A549 (cell line): Measurements from ENCODE around the gene HIGD1B. TPM values are rescaled to one million over a fixed set of nuclear protein-coding genes. Genes with fewer than 3 reads are reported as not detected.

Experiments used
- ATAC-seq, 2 experiments: fragments of 200-7000 bp in 1 of 2; fragments of >200 bp in 1 of 2; cut with Nextera tagmentation in 1 of 2; cut with Tn5 transposase in 1 of 2; 3 replicates each; pipeline versions ENCODE4 v1.8.0 to v1.9.1; 2018 to 2020; ENCODE audit warnings: mild to moderate bottlenecking in 1 of 2, moderate library complexity in 1 of 2
- CTCF ChIA-PET: fragments of 300-600 bp; sonication (Branson Sonifier 250); formaldehyde crosslinking; extraction: SDS; loops from one replicate; lab custom pipeline; 2021; ENCODE audit warnings: antibody characterized with exemption, inconsistent platforms; lab: Yijun Ruan, JAX
- POLR2A ChIA-PET: fragments of 350-600 bp; formaldehyde crosslinking; extraction: SDS; loops from one replicate; lab custom pipeline; 2021; ENCODE audit warnings: antibody characterized with exemption, inconsistent platforms; lab: Yijun Ruan, JAX
- DNase-seq, 2 experiments: peaks; one replicate each; pipeline versions ENCODE4 v3.0.0 to v3.0.0-alpha.2; 2011 to 2016; ENCODE audit warnings: low read depth in 1 of 2, low spot score in 1 of 2
- FAIRE-seq: peaks from 2 replicates; lab custom pipeline; 2011; peaks lifted over from hg19 to GRCh38; lab: Jason Lieb, UNC
- H3K27ac ChIP-seq, 2 experiments: fragments of >200 bp; sonication (Bioruptor Twin); formaldehyde crosslinking; 3 replicates each; pipeline ENCODE4 v1.5.1; 2016 to 2017
- H3K4me1 ChIP-seq: fragments of >200 bp; sonication (Bioruptor Twin); formaldehyde crosslinking; 3 replicates; pipeline ENCODE4 v1.6.1; 2016
- H3K4me2 ChIP-seq: fragments of >200 bp; sonication (Bioruptor Twin); formaldehyde crosslinking; 3 replicates; pipeline ENCODE4 v1.6.1; 2016
- H3K4me3 ChIP-seq: fragments of >200 bp; sonication (Bioruptor Twin); formaldehyde crosslinking; 3 replicates; pipeline ENCODE4 v1.5.1; 2016
- H3K9me3 ChIP-seq: fragments of >200 bp; sonication (Bioruptor Twin); formaldehyde crosslinking; 3 replicates; pipeline ENCODE4 v1.6.1; 2016
- BHLHE40 ChIP-seq: IDR thresholded peaks from 2 replicates; pipeline ENCODE4 v1.6.1; 2012; ENCODE audit warnings: low read depth, low read length, inconsistent platforms
- CHD2 ChIP-seq: fragments of 150-350 bp; IDR thresholded peaks from 2 replicates; pipeline ENCODE4 v1.6.1; 2014; ENCODE audit warnings: low read length; ENCODE audit not compliant: partially characterized antibody
- EP300 ChIP-seq, 2 experiments: fragments of >200 bp; sonication (Bioruptor Twin); formaldehyde crosslinking; IDR thresholded peaks; 2 replicates in 1 of 2; 3 replicates in 1 of 2; pipeline ENCODE4 v1.6.1; 2016 to 2017
- ESRRA ChIP-seq: fragments of 150-350 bp; IDR thresholded peaks from 2 replicates; pipeline ENCODE4 v1.6.1; 2014; ENCODE audit warnings: mild to moderate bottlenecking, low read length, borderline replicate concordance
- FOSL2 ChIP-seq, 2 experiments: fragments of 450-650 bp in 1 of 2; fragments of >200 bp in 1 of 2; sonication (Bioruptor Twin) in 1 of 2; formaldehyde crosslinking; IDR thresholded peaks; 2 replicates each; pipeline versions ENCODE4 v1.5.0 to v1.6.1; 2016 to 2020; ENCODE audit warnings: mild to moderate bottlenecking in 1 of 2, moderate library complexity in 1 of 2
- HEYL ChIP-seq: fragments of 250-450 bp; sonication (Bioruptor Pico); IDR thresholded peaks from 2 replicates; pipeline ENCODE4 v1.8.0; 2021; ENCODE audit warnings: mild to moderate bottlenecking, moderate library complexity
- HOXA7 ChIP-seq: fragments of 250-450 bp; sonication (Bioruptor Pico); IDR thresholded peaks from 2 replicates; pipeline ENCODE4 v1.5.0; 2020; ENCODE audit warnings: mild to moderate bottlenecking, moderate library complexity
- HOXB13 ChIP-seq: fragments of 250-450 bp; sonication (Bioruptor Pico); IDR thresholded peaks from 2 replicates; pipeline ENCODE4 v1.5.0; 2020; ENCODE audit warnings: low read depth, mild to moderate bottlenecking, moderate library complexity
- KDM1A ChIP-seq: fragments of 200-600 bp; sonication (generic); IDR thresholded peaks from 2 replicates; pipeline ENCODE4 v1.6.1; 2016; ENCODE audit warnings: low read depth, mild to moderate bottlenecking
- KDM5A ChIP-seq: fragments of 200-600 bp; sonication (generic); IDR thresholded peaks from 2 replicates; pipeline ENCODE4 v1.6.1; 2016; ENCODE audit warnings: antibody characterized with exemption, mild to moderate bottlenecking
- MAFK ChIP-seq: fragments of 450-650 bp; IDR thresholded peaks from 2 replicates; pipeline ENCODE4 v1.6.1; 2014; ENCODE audit not compliant: partially characterized antibody
- MAZ ChIP-seq: fragments of 150-350 bp; IDR thresholded peaks from 2 replicates; pipeline ENCODE4 v1.6.1; 2014; ENCODE audit warnings: antibody characterized with exemption, low read depth, low read length, borderline replicate concordance
- MYC ChIP-seq: IDR thresholded peaks from 2 replicates; pipeline ENCODE4 v1.6.1; 2012; ENCODE audit warnings: mild to moderate bottlenecking, inconsistent platforms, low read length, improper control_type of control experiment, borderline replicate concordance
- NFE2L2 ChIP-seq: fragments of 150-350 bp; conservative IDR thresholded peaks from 2 replicates; pipeline ENCODE4 v1.6.1; 2014; ENCODE audit warnings: low read length
- PHF8 ChIP-seq: fragments of 200-600 bp; sonication (generic); IDR thresholded peaks from 2 replicates; pipeline ENCODE4 v1.6.1; 2016; ENCODE audit warnings: low read depth, mild to moderate bottlenecking, antibody characterized with exemption, moderate library complexity, borderline replicate concordance
- POLR2A ChIP-seq: IDR thresholded peaks from 2 replicates; pipeline ENCODE4 v1.6.1; 2012; ENCODE audit warnings: mild to moderate bottlenecking, low read length
- RAD21 ChIP-seq, 2 experiments: fragments of >200 bp in 1 of 2; sonication (Bioruptor Twin) in 1 of 2; formaldehyde crosslinking in 1 of 2; IDR thresholded peaks in 1 of 2; conservative IDR thresholded peaks in 1 of 2; 2 replicates in 1 of 2; 3 replicates in 1 of 2; pipeline ENCODE4 v1.6.1; 2012 to 2018; ENCODE audit warnings: inconsistent platforms in 1 of 2
- RARB ChIP-seq: fragments of 250-450 bp; sonication (Bioruptor Pico); IDR thresholded peaks from 2 replicates; pipeline ENCODE4 v1.8.0; 2021; ENCODE audit warnings: mild to moderate bottlenecking, moderate library complexity
- RCOR1 ChIP-seq: fragments of 150-350 bp; IDR thresholded peaks from 2 replicates; pipeline ENCODE4 v1.6.1; 2014; ENCODE audit warnings: antibody characterized with exemption, low read length, low read depth
- RNF2 ChIP-seq: fragments of 200-600 bp; sonication (generic); IDR thresholded peaks from 2 replicates; pipeline ENCODE4 v1.6.1; 2016; ENCODE audit warnings: low read depth, mild to moderate bottlenecking, antibody characterized with exemption, moderate library complexity, borderline replicate concordance
- ZSCAN20 ChIP-seq: fragments of 250-450 bp; sonication (Bioruptor Pico); IDR thresholded peaks from 2 replicates; pipeline ENCODE4 v1.8.0; 2022; ENCODE audit warnings: mild to moderate bottlenecking, moderate library complexity
- WGBS: methylation state at CpG from one replicate; pipeline ENCODE4 v1.1.6; 2017; ENCODE audit errors: missing lambda C conversion rate; 5-methylcytosine and 5-hydroxymethylcytosine counted together
- polyA minus RNA-seq: library from RNA; depleted of rRNA, polyadenylated mRNA; stranded (reverse); fragments of >200 nt; gene quantifications from 2 replicates; pipeline ENCODE4 v1.2.3, GENCODE V29; 2011; rRNA and poly(A)+ RNA removed
- polyA plus RNA-seq, 4 experiments: library from polyadenylated mRNA; depleted of rRNA in 3 of 4; stranded (reverse); fragments of >200 nt; fragmentation: RNase III in 1 of 4; extraction: RNeasy Plus Mini Kit Qiagen cat#74134 plus additional on column Dnase treatment in 1 of 4; gene quantifications; 2 replicates in 3 of 4; 3 replicates in 1 of 4; pipeline ENCODE4 v1.2.3, GENCODE V29; 2011 to 2017
- TF ChIP-seq, protein P1 (sequence below): fragments of 450-650 bp; IDR thresholded peaks from 2 replicates; pipeline ENCODE4 v1.6.1; 2014; ENCODE audit warnings: antibody characterized with exemption
- TF ChIP-seq, protein P2 (sequence below): fragments of 250-450 bp; sonication (Bioruptor Pico); IDR thresholded peaks from 2 replicates; pipeline ENCODE4 v1.5.0; 2021; ENCODE audit warnings: mild to moderate bottlenecking, moderate library complexity, borderline replicate concordance
- TF ChIP-seq, protein P3 (sequence below): fragments of 200-600 bp; sonication (generic); IDR thresholded peaks from 2 replicates; pipeline ENCODE4 v1.6.1; 2016; ENCODE audit warnings: antibody characterized with exemption, mild to moderate bottlenecking, moderate library complexity

Gene HIGD1B
- polyA plus RNA-seq (2011; rRNA removed) (not detected in 2 replicates), polyA plus RNA-seq (2017; fragmentation: RNase III; extraction: RNeasy Plus Mini Kit Qiagen cat#74134 plus additional on column Dnase treatment) (not detected in 3 replicates), polyA minus RNA-seq (not detected in 2 replicates)
- not detected in 2 replicates for polyA plus RNA-seq (2012; cell fraction: cytosol; rRNA removed)
- polyA plus RNA-seq (2012; cell fraction: nucleus; rRNA removed) = not detected in 2 replicates

DNA sequence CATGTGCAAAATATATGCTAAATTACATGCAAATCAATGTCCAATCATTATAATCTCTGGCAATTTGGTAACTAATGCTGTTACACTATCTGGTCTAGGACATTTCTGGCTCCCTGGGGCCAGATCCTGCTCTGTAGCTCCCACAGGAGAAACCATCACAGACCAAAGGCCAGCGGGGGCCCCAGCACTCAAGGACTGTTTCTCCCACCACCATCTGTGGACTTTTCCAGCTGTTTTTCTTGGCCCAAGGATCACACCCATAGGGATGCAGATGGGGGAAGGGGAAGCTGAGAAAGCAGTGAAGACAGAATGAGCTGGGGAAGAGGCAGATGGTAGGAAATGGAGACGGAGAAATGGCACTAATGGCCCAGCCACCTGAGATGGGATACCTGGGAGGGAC lies at the start of gene HIGD1B:
Gene HIGD1B, plus strand, starts transcription at position 298 of the 400 bp plus-strand sequence. CDS start 270 bp downstream, outside the sequence.
- Histone ChIP-seq H3K27ac (no peak within 1 kb of the TSS), H3K4me2 (no peak within 1 kb of the TSS), H3K4me3 (no peak within 1 kb of the TSS), H3K9me3 (no peaks in the 10 kb centered on the region), H3K4me1 (no peaks in the 10 kb centered on the region)
- DNase-seq = no peak
- ATAC-seq = no peak
- 90% methylated on average over 2 of the region's 2 CpGs for WGBS
- ChIA-PET CTCF (interaction anchor here (0.7 to 45.1 kb wide), 9 partner anchors 10 to 84 kb away, joined by 3 to 1787 read pairs (median 7); no protein-coding TSS in a partner anchor), POLR2A (interaction anchor here (0.7 kb wide), 1 partner anchor 155 kb away, joined by 3 read pairs; no protein-coding TSS in a partner anchor)
- TF ChIP-seq, protein P1, sequence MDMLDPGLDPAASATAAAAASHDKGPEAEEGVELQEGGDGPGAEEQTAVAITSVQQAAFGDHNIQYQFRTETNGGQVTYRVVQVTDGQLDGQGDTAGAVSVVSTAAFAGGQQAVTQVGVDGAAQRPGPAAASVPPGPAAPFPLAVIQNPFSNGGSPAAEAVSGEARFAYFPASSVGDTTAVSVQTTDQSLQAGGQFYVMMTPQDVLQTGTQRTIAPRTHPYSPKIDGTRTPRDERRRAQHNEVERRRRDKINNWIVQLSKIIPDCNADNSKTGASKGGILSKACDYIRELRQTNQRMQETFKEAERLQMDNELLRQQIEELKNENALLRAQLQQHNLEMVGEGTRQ = no peak
- FAIRE-seq = no peak

DNA sequence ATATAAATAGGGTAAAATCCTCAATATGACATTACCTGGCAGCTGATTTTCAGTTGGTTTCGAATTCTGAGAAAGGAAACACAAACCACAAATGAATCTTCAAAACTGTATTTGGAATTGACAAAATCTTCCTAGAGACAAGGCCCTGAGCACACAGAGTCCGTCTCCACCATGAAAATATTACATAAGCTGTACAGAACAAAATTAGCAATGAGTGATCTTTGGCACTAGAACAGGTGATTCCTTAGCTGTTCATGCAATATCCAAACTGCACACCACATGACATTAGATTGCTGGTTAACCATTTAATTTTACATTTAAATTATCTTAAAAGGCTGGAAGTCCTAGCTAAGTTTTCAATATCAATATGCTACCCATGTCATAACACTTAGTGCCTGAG lies 49.3 kb upstream of the HIGD1B start:
- CTCF ChIA-PET = interaction anchor here (0.8 to 5.1 kb wide), 10 partner anchors 8 to 81 kb away, joined by 3 to 61 read pairs (median 8); no protein-coding TSS in a partner anchor
- no peak for FAIRE-seq

DNA sequence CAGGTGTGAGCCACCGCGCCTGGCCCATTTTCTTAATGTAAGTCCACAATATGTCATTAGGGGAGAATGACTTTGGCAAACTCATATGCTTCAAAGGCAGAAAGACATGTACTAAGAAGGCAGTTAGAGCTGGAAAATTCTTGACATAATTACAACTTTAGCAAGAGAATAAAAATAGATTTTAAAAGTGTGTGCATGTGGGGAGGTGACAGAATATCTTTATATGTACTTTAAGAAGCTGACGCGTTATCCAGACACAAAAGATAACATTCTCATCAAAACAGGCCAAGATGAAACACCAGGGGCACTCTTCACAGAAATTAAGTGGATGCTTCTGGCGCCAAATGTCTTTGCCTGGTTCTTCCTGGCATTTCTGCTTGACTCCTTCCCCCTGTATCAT lies 45.8 kb upstream of the HIGD1B start:
- no peak for ATAC-seq
- H3K27ac ChIP-seq = no peak overlapping the region
- POLR2A ChIA-PET = no interaction called here
- no peaks in the 10 kb centered on the region for H3K4me1 ChIP-seq
- no peak overlapping the region for H3K4me3 ChIP-seq
- no peaks in the 10 kb centered on the region for H3K9me3 ChIP-seq
- WGBS = 96% methylated on average over 5 of the region's 5 CpGs
- CTCF ChIA-PET = interaction anchor here (0.7 to 4.5 kb wide), 6 partner anchors 9 to 220 kb away, joined by 3 to 26 read pairs (median 4); partner anchors contain the start of gene HIGD1B
- no peak overlapping the region for H3K4me2 ChIP-seq
- FAIRE-seq = no peak
- DNase-seq = no peak
- no peak for TF ChIP-seq PHF8
- TF ChIP-seq, protein P2, sequence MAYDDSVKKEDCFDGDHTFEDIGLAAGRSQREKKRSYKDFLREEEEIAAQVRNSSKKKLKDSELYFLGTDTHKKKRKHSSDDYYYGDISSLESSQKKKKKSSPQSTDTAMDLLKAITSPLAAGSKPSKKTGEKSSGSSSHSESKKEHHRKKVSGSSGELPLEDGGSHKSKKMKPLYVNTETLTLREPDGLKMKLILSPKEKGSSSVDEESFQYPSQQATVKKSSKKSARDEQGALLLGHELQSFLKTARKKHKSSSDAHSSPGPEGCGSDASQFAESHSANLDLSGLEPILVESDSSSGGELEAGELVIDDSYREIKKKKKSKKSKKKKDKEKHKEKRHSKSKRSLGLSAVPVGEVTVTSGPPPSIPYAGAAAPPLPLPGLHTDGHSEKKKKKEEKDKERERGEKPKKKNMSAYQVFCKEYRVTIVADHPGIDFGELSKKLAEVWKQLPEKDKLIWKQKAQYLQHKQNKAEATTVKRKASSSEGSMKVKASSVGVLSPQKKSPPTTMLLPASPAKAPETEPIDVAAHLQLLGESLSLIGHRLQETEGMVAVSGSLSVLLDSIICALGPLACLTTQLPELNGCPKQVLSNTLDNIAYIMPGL (CRISPR knock-in tag) = no peak
- TF ChIP-seq RNF2 = no peak
- TF ChIP-seq CHD2 = no peak
- no peak for TF ChIP-seq NFE2L2
- TF ChIP-seq EP300 (IDR thresholded peaks at IDR 0.05) = no peak
- no peak for TF ChIP-seq MYC
- no peak for TF ChIP-seq ZSCAN20 (CRISPR knock-in tag)
- TF ChIP-seq KDM5A = no peak
- TF ChIP-seq MAFK = no peak
- no peak for TF ChIP-seq KDM1A
- TF ChIP-seq RARB (CRISPR knock-in tag) = no peak
- TF ChIP-seq MAZ = no peak
- TF ChIP-seq RCOR1 = no peak
- TF ChIP-seq HOXB13 (CRISPR knock-in tag) = no peak

More for the DNA sequence above, 49.3 kb upstream of the HIGD1B start:
- 92% methylated on average over 2 of the region's 2 CpGs for WGBS
- Histone ChIP-seq H3K4me2 (no peak overlapping the region), H3K27ac (no peak overlapping the region), H3K4me1 (peaks cover 18% of the 10 kb centered on the region), H3K9me3 (no peaks in the 10 kb centered on the region), H3K4me3 (no peak overlapping the region)
- ATAC-seq (no peak), DNase-seq (no peak)
- TF ChIP-seq HOXA7 (no peak), RARB (CRISPR knock-in tag) (no peak), NFE2L2 (no peak), ESRRA (no peak), RAD21 (conservative IDR thresholded peaks at IDR 0.05 in 1 of 2, IDR thresholded peaks at IDR 0.05 in 1 of 2) (no peak), BHLHE40 (no peak), POLR2A (no peak), HEYL (CRISPR knock-in tag) (no peak), EP300 (IDR thresholded peaks at IDR 0.05) (no peak), FOSL2 (IDR thresholded peaks at IDR 0.05) (no peak), FOSL2 (CRISPR knock-in tag; IDR thresholded peaks at IDR 0.05) (no peak)
- TF ChIP-seq, protein P3, sequence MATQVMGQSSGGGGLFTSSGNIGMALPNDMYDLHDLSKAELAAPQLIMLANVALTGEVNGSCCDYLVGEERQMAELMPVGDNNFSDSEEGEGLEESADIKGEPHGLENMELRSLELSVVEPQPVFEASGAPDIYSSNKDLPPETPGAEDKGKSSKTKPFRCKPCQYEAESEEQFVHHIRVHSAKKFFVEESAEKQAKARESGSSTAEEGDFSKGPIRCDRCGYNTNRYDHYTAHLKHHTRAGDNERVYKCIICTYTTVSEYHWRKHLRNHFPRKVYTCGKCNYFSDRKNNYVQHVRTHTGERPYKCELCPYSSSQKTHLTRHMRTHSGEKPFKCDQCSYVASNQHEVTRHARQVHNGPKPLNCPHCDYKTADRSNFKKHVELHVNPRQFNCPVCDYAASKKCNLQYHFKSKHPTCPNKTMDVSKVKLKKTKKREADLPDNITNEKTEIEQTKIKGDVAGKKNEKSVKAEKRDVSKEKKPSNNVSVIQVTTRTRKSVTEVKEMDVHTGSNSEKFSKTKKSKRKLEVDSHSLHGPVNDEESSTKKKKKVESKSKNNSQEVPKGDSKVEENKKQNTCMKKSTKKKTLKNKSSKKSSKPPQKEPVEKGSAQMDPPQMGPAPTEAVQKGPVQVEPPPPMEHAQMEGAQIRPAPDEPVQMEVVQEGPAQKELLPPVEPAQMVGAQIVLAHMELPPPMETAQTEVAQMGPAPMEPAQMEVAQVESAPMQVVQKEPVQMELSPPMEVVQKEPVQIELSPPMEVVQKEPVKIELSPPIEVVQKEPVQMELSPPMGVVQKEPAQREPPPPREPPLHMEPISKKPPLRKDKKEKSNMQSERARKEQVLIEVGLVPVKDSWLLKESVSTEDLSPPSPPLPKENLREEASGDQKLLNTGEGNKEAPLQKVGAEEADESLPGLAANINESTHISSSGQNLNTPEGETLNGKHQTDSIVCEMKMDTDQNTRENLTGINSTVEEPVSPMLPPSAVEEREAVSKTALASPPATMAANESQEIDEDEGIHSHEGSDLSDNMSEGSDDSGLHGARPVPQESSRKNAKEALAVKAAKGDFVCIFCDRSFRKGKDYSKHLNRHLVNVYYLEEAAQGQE = no peak
- TF ChIP-seq, protein P2 (CRISPR knock-in tag) = no peak
- POLR2A ChIA-PET = no interaction called here
